GM12878 (cell line): ENCODE data around the gene SMPD4. TPM values are rescaled to one million over a fixed set of nuclear protein-coding genes. Genes with fewer than 3 reads are reported as not detected.
"Not testable (repeated sequence)": the region's sequence is repeated elsewhere in the genome, so short reads cannot be mapped to it uniquely, and the experiment has no call there.

Experiments used
- ATAC-seq: fragments of 200-7000 bp; cut with Tn5 transposase; 3 replicates; pipeline ENCODE4 v1.9.1; 2020; ENCODE audit warnings: mild to moderate bottlenecking, moderate library complexity
- BruUV-seq: library from RNA; stranded (reverse); fragments of 400-500 nt; replicated peaks from 2 replicates; lab custom pipeline; 2021; lab: Mats Ljungman, UMichigan
- CTCF ChIA-PET: fragments of 300-600 bp; sonication (Branson Sonifier 250); formaldehyde crosslinking; extraction: SDS; loops from one replicate; lab custom pipeline; 2021; ENCODE audit warnings: inconsistent platforms; lab: Yijun Ruan, JAX
- POLR2A ChIA-PET: fragments of 350-600 bp; formaldehyde crosslinking; extraction: SDS; loops from one replicate; lab custom pipeline; 2021; ENCODE audit warnings: inconsistent platforms; lab: Charles Lee
- RAD21 ChIA-PET: fragments of 300-600 bp; sonication (Branson Sonifier 250); formaldehyde crosslinking; loops from one replicate; lab custom pipeline; 2023; ENCODE audit warnings: antibody characterized with exemption; ENCODE audit not compliant: unreplicated experiment; lab: Charles Lee
- SMC1A ChIA-PET: fragments of 300-600 bp; sonication (Branson Sonifier 250); formaldehyde crosslinking; loops from one replicate; lab custom pipeline; 2023; ENCODE audit not compliant: unreplicated experiment, uncharacterized antibody; lab: Charles Lee
- DNase-seq: peaks from one replicate; pipeline ENCODE4 v3.0.0-alpha.2; 2011; ENCODE audit warnings: low read depth, low spot score
- FAIRE-seq: peaks from 3 replicates; lab custom pipeline; 2011; peaks lifted over from hg19 to GRCh38; lab: Jason Lieb, UNC
- H2AFZ ChIP-seq: 2 replicates; pipeline ENCODE4 v1.6.0; 2011; ENCODE audit warnings: low read depth, low read length, control low read depth; ENCODE audit not compliant: control insufficient read depth
- H3K27ac ChIP-seq: 2 replicates; pipeline ENCODE4 v1.5.1; 2011; ENCODE audit warnings: control low read depth; ENCODE audit not compliant: control insufficient read depth, insufficient read depth
- H3K27me3 ChIP-seq, 2 experiments: replicated peaks in 1 of 2; 2 replicates each; pipeline versions ENCODE4 v1.6.0 to v1.6.1; 2011; ENCODE audit warnings: low read length in 1 of 2; ENCODE audit not compliant: control insufficient read depth in 2 of 2, insufficient read depth in 2 of 2
- H3K36me3 ChIP-seq, 2 experiments: 2 replicates each; pipeline ENCODE4 v1.5.1; 2011; ENCODE audit warnings: low read length in 1 of 2; ENCODE audit not compliant: control insufficient read depth in 2 of 2, insufficient read depth in 2 of 2
- H3K4me1 ChIP-seq: 2 replicates; pipeline ENCODE4 v1.6.1; 2011; ENCODE audit warnings: mild to moderate bottlenecking, low read length, moderate library complexity, mixed read lengths; ENCODE audit not compliant: control insufficient read depth, insufficient read depth
- H3K4me2 ChIP-seq: 2 replicates; pipeline ENCODE4 v1.6.0; 2011; ENCODE audit warnings: control low read depth; ENCODE audit not compliant: control insufficient read depth, insufficient read depth
- H3K4me3 ChIP-seq: fragments of 200-600 bp; sonication (generic); 2 replicates; pipeline ENCODE4 v1.5.1; 2016
- H3K79me2 ChIP-seq: 2 replicates; pipeline ENCODE4 v1.6.0; 2011; ENCODE audit warnings: low read length; ENCODE audit not compliant: control insufficient read depth, insufficient read depth
- H3K9ac ChIP-seq: 2 replicates; pipeline ENCODE4 v1.8.0; 2011; ENCODE audit warnings: low read length, control low read depth, mixed read lengths; ENCODE audit not compliant: control insufficient read depth, insufficient read depth
- H3K9me3 ChIP-seq: replicated peaks from 3 replicates; pipeline ENCODE4 v1.5.1; 2011; ENCODE audit warnings: mild to moderate bottlenecking, low read length; ENCODE audit not compliant: control insufficient read depth, insufficient read depth
- H4K20me1 ChIP-seq: 2 replicates; pipeline ENCODE4 v1.6.0; 2011; ENCODE audit not compliant: control insufficient read depth, insufficient read depth
- WGBS: methylation state at CpG from one replicate; pipeline ENCODE4 v1.1.6; 2016; ENCODE audit warnings: low lambda C conversion rate; ENCODE audit not compliant: insufficient replicate concordance, insufficient coverage; ENCODE audit errors: missing lambda C conversion rate; 5-methylcytosine and 5-hydroxymethylcytosine counted together
- in situ Hi-C: fragments of 300-500 bp; cut with MboI; formaldehyde crosslinking; loops from 9 replicates; pipeline ENCODE4 v1.14.3; 2018; ENCODE audit warnings: mixed read lengths
- intact Hi-C: fragments of 100-400 bp; cut with micrococcal nuclease; formaldehyde crosslinking; loops from one replicate; pipeline ENCODE4 v1.14.2; 2022; ENCODE audit not compliant: unreplicated experiment
- polyA plus RNA-seq, 11 experiments: library from polyadenylated mRNA; depleted of rRNA in 4 of 11; unstranded in 6 of 11; stranded (reverse) in 5 of 11; fragments of >200 nt; fragmentation: Nextera tagmentation in 4 of 11; fragmentation: Illumina TruSeq in 1 of 11; extraction: Ambion mirVana in 4 of 11; extraction: Trizol in 1 of 11; gene quantifications; 1 replicate in 1 of 11; 2 replicates in 10 of 11; pipeline versions ENCODE4 v1.2.1 to v1.2.3, GENCODE V29; 2011 to 2016; ENCODE audit warnings: inconsistent platforms in 2 of 11, missing spikeins in 2 of 11, low read depth in 1 of 11
- total RNA-seq, 4 experiments: library from RNA; depleted of rRNA in 3 of 4; stranded (reverse); fragments of >200 nt in 3 of 4; fragmentation: Illumina TruSeq in 1 of 4; extraction: Trizol in 1 of 4; gene quantifications; 2 replicates each; pipeline versions ENCODE4 v1.2.1 to v1.2.3, GENCODE V29; 2013 to 2021

Gene SMPD4
- total and polyA plus RNA-seq, 10 of the 15 experiments (the other 5 are each of a cell fraction or from before 2014, with no cell fraction given): 5.0 to 82.0 (median 45.7) TPM

GRCh38 chr2:130222523-130222922 is 41.1 kb upstream of the SMPD4 start:
- DNase-seq, H3K27ac ChIP-seq, H3K27me3 ChIP-seq, BruUV-seq, H3K4me1 ChIP-seq, SMC1A ChIA-PET, CTCF ChIA-PET, in situ Hi-C loops, H4K20me1 ChIP-seq, H3K36me3 ChIP-seq, H3K4me2 ChIP-seq, RAD21 ChIA-PET, intact Hi-C loops, H3K9me3 ChIP-seq, H3K79me2 ChIP-seq, H3K4me3 ChIP-seq, H3K9ac ChIP-seq, H2AFZ ChIP-seq, POLR2A ChIA-PET: not testable (repeated sequence)
- FAIRE-seq (peak; percentile 88), ATAC-seq (peak; percentile 57)
- 0% methylated on average over 4 of the region's 4 CpGs for WGBS

GRCh38 chr2:130220505-130220904 is 39.1 kb upstream of the SMPD4 start:
- RAD21 ChIA-PET, FAIRE-seq, H3K4me3 ChIP-seq, DNase-seq, H3K27ac ChIP-seq, H3K9ac ChIP-seq, BruUV-seq, H3K4me2 ChIP-seq, POLR2A ChIA-PET, H3K9me3 ChIP-seq, H3K27me3 ChIP-seq, ATAC-seq, intact Hi-C loops, CTCF ChIA-PET, H3K4me1 ChIP-seq, SMC1A ChIA-PET, H2AFZ ChIP-seq, H3K36me3 ChIP-seq, in situ Hi-C loops, H4K20me1 ChIP-seq, H3K79me2 ChIP-seq: not testable (repeated sequence)
- WGBS: 0% methylated on average over 1 of the region's 1 CpG

- in situ Hi-C loops: loop anchor here (10.0 kb wide), 1 partner anchor 1236 kb away; no protein-coding TSS in a partner anchor
- H3K4me3 ChIP-seq, H3K4me1 ChIP-seq, DNase-seq, POLR2A ChIA-PET, H3K27ac ChIP-seq, H3K9me3 ChIP-seq, FAIRE-seq, H3K27me3 ChIP-seq, CTCF ChIA-PET, H3K9ac ChIP-seq, RAD21 ChIA-PET, H3K4me2 ChIP-seq, BruUV-seq, ATAC-seq, H3K79me2 ChIP-seq, H4K20me1 ChIP-seq, H2AFZ ChIP-seq, intact Hi-C loops, H3K36me3 ChIP-seq, SMC1A ChIA-PET: not testable (repeated sequence)
- WGBS: 60% methylated on average over 2 of the region's 2 CpGs
These were observed 37.7 kb upstream of the SMPD4 start for GRCh38 chr2:130219147-130219546.

- H3K27me3 ChIP-seq, ATAC-seq, H3K79me2 ChIP-seq, H3K4me3 ChIP-seq, BruUV-seq, intact Hi-C loops, in situ Hi-C loops, H3K9ac ChIP-seq, H3K4me1 ChIP-seq, SMC1A ChIA-PET, H3K4me2 ChIP-seq, H3K9me3 ChIP-seq, H3K27ac ChIP-seq, H2AFZ ChIP-seq, DNase-seq, CTCF ChIA-PET, POLR2A ChIA-PET, RAD21 ChIA-PET, H3K36me3 ChIP-seq, H4K20me1 ChIP-seq: not testable (repeated sequence)
- 58% methylated on average over 10 of the region's 13 CpGs for WGBS
- FAIRE-seq: peak; percentile 44
These were observed 25.6 kb upstream of the SMPD4 start for GRCh38 chr2:130207051-130207450.
